Vagina (tissue), 2 donors: ENCODE results near the gene L1CAM.

ENCODE experiments used
- CTCF ChIP-seq, 3 experiments: fragments of 450-650 bp in 2 of 3; fragments of 200-600 bp in 1 of 3; sonication (generic) in 1 of 3; IDR thresholded peaks; one replicate each; pipeline ENCODE4 v1.5.1; 2017 to 2019; ENCODE audit warnings: antibody characterized with exemption in 3 of 3, mild to moderate bottlenecking in 2 of 3, moderate library complexity in 2 of 3
- POLR2A ChIP-seq, 2 donors: fragments of 450-650 bp; IDR thresholded peaks; one replicate each; pipeline ENCODE4 v1.6.1; 2017; ENCODE audit warnings: antibody characterized with exemption in 2 of 2, mild to moderate bottlenecking in 2 of 2, moderate library complexity in 2 of 2
- POLR2AphosphoS5 ChIP-seq, 2 donors: sonication (generic); formaldehyde crosslinking; IDR thresholded peaks; one replicate each; pipeline ENCODE4 v1.9.0; 2017; ENCODE audit warnings: antibody characterized with exemption in 2 of 2, mild to moderate bottlenecking in 2 of 2, low read depth in 1 of 2; ENCODE audit not compliant: insufficient read depth in 1 of 2

- TF ChIP-seq CTCF (IDR thresholded peaks at IDR 0.05) (no peak), POLR2A (IDR thresholded peaks at IDR 0.05) (no peak), POLR2AphosphoS5 (IDR thresholded peaks at IDR 0.05; ENCODE audit: insufficient read depth in 1 of 2, low read depth in 1 of 2) (no peak)
These were observed 39.4 kb upstream of the L1CAM start for GRCh38 chrX:153925387-153925738.
